HG03575 (cell line): ENCODE measurements around the gene CAB39.

Experiments used
- ATAC-seq: cut with Tn5 transposase; IDR thresholded peaks from one replicate; pipeline ENCODE4 v1.9.1; 2021; ENCODE audit not compliant: unreplicated experiment, insufficient number of reproducible peaks, low FRiP score; ENCODE audit errors: extremely low read depth

Gene CAB39

DNA sequence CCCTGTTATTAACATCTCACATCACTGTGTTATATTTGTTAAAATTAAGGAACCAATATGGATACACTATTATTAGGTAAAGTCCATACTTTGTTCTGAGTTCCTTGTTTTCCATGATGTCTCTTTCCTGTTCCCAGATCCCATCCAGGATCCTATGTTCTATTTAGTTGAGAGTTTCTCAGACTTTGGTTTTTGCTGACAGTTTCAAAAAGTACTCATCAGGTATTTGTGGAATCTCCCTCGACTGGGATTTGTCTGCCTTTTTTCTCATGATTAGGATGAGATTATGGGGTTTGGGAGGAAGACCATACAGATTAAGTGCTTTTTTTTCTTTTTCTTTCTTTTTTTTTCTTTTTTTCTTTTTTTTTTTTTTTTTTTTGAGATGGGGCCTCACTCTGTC lies 112.7 kb downstream of the CAB39 start:
- ATAC-seq = no peak

DNA sequence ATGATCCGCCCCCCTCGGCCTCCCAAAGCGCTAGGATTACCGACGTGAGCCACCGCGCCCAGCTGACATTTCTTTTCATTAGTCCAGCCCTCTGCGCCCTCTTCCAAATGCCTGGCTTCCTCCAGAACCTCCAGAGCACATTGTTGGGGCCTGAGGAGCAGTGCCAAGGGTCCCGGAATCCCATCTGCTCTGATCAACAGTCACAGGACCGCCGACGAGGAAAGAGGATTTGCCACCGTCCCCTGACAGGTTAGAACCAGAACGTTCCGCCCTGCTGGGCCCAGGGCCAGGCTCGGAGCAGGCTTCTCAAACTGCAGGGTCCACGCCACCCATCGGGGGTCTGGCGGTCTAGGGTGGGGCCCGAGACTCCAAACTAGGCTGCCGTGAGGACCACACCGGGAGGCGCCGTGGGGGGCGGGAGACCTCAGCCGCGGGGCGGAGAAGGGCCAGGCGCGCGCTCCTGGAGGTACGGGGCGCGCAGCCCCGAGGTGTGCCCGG lies 115.2 kb downstream of the CAB39 start:
- no peak for ATAC-seq

DNA sequence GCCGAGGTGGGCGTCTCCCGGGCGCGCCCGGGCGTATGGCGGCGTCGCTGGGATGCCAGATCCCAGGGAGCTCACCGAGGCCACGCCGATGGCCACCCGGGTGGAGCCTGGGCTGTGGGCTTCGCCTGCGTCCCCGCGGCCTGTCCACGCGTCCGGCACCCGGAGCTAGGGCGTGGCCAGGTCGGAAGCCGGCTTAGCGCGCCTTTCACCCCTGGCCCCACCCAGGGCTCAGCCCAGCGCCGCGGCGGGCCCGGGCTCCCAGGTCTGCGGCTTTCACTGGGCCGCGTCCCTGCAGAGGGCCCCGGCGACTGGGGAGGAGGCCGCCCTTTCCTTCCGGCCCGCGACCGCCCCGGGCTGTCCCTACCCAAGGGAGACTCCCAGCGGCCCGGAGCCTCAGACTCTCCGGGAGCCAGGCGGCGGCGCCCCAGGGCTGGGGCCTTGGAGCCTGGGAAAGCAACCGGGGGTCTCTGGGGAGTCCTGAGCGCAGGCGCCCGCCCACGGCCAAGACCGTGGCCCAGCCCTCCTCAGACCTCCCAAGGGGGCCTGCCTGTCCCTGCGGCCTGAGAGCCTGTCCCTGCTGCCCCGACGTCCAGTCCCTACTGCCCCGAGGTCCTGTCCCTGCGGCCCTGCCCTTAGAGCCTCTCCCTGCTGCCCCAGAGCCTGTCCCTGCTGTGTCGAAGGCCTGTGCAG lies 115.8 kb downstream of the CAB39 start:
- no peak for ATAC-seq

DNA sequence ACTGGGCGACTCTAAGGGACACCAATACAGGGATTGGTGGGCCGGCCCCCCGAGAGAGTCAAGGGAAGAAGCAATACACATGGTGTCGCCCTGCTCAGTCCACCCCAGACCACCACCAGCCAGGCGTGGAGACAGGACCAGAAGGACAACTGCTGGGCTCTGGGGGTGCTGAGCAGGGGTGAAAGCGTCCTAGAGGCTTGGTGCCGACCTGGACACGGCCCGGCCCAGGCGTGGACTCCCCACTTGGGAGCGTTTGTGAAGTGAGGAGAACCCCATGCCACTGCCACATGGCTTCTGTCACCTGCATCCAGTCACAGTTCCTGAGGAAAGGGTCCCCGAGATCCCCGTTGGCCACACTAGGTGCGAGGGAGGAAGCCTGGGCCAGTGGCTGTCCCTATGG lies 116.7 kb downstream of the CAB39 start:
- ATAC-seq = no peak

DNA sequence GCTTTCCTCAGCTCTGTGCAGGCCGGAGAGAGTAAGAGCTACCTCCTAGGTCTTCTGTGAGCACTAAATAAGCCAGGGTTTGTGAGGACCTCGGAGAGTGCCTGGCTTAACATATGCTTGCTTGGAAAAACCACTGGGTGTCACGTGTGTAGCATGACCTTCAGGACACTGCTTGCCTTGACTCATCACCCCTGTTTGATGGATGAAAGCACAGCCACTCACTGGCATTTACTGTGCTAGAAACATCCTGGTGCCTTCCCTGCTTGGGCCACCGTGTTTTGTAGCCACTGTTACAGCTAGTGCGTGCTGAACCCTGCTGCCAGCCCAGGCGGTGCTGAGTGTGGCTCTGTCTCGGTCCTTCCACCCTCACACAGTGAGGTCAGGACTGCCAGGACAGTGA lies 117.3 kb downstream of the CAB39 start:
- ATAC-seq = no peak

DNA sequence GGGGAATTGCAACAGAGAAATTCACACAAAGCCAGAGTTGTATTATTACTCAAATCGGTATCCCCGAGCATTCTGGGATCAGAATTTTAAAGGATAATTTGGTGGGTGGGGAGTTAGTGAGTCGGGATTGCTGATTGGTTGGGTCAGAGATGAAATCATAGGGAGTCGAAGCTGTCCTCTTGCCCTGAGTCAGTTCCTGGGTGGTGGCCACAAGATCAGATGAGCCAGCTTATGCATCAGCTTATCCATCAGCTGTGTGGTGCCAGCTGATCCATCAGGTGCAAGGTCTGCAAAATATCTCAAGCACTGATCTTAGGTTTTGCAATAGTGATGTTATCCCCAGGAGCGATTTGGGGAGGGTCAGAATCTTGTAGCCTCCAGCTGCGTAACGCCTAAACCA lies 117.8 kb downstream of the CAB39 start:
- no peak for ATAC-seq

DNA sequence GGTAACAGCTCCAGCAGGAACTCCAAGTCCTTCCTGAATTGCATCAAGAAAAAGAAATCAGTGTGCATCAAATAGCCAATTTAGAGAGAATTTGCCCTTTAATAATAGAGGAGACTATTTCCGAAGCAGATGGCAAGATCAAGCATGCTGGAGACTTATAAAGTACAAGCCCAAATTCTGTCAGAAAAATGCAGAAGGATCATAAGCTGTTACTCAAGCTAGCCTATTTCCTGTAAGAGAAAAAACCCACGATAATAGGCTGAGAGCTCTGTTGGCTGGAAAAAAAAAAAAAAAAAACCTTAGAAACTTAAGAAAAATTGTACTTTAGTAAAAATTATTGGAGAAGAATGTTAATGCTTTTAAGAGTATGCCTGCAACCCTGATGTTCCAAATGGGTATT lies 127.7 kb downstream of the CAB39 start:
- ATAC-seq = no peak

DNA sequence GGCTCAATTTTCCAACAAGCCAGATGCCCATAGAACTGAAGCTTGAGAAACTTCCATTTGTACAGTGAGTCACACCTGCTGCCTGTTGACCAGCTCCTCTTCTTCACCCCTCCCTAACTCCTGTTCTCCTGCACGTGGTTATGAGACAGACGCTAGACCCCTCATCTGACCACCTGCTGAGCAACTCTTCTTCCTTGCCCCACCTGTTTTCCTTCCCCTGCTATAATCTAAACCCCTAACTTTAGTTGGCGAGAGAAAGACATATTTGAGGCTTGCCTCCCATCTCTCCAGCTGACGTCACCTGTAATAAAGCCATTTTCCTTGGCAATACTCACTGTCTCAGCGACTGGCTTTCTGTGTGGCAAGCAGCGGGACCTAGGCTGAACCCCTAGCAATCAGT lies 129.8 kb downstream of the CAB39 start:
- no peak for ATAC-seq

DNA sequence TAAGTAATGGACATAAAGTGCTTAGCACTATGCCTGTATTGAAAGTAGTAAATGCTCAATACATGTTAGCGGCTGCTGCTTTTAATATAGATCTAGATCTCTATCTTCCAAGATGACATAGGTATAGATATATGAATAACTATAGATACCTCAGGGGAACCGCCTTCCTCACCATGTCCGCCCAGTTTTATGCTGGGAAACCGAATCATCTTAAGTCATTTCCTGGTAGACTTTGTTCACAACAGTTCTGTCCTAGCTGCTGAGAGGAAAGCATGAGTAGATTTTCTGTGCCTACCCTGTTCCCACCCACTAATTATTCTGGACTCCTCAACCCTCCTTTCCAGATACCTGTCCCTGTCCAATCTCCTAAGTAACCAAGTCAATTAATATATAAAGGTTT lies 130.5 kb downstream of the CAB39 start:
- no peak for ATAC-seq

DNA sequence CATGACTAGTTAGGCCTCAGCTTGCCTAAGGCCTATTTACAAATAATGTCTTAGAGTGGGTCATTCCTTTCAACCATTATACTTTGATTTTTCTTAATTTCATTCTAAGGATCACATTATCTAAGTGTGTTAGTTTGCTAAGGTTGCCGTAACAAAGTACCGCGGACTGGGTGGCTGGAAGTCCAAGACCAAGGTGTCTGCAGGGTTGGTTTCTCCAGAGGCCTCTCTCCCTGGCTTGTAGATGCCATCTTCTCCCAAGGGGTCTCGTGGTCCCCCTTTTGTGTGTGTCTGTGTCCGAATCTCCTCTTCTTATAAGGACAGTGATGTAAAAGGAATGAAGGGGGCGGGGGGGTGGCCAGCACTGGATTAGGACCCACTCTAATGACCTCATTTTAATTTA lies 133.7 kb downstream of the CAB39 start:
- no peak for ATAC-seq

DNA sequence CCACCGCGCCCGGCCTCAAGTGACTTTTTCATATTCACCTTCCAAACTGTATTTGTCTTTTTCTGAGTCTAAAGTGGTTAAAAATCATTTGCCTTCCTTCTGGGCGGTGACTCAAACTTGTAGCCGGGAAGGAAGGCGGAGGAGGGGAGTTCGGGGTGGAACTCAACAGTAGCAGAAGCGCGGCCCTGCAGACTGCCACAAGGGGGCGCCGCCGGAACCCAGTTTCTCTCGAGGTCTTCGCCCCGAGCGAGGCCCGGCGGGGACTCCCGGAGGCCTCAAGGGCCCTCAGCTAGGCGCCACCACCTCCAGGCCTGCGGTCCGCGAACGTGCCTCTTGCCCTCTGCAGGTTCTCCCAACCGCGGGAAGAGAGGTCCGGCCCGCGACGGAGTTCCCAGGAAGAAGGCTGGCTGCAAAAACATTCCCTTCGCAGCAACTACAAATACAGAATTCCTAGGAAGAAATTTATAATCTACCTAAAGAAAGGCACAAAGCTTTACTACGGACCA lies 135.3 kb downstream of the CAB39 start:
- ATAC-seq = no peak

DNA sequence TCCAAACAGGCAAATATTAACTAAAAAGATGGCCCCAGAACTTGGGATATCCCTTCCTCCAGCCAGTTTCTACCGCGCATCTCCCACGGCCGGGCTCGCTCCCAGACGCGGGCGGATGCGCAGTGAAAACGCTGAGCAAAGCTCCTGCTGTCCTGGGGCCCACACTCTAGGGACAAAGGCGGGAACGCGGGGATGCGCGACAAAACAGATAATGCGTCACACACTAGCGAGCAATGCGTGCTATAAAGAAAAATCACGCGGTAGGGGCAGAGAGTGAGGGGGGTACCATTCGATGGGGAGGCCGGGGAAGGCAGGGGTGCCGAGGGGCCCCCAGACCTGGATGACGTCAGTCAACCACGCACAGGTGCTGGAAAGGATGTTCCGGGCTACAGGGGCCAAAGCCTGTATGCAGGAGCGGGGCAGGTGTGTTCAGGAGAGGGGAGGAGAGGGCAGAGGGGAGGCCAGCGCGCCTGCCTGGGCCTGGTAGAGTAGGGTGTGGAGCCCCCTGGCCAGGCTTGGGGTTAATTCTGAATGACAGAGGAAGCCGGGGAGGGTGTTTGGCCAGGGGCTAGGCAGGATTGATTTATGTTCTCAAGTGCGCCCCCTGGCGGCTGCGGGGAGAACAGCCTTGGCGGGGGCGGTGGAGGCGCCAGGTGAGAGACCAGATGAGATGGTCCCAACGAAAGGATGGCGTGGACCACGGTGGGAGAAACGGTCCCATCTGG lies 137.2 kb downstream of the CAB39 start:
- no peak for ATAC-seq

DNA sequence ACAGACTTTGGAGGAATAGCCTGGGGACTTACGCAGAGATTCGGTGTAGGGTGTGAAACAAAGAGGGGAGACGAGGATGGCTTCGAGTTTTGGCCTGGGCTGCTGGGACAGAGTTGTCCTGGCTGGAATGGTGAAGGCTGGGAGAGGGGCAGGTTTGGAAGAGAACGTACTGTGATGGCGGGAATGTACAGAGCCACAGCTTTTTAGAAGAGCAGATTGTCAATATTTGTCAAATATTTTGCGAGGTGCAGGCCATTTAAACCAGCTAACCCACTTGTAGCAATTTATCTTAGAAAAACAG lies 137.7 kb downstream of the CAB39 start:
- no peak for ATAC-seq

DNA sequence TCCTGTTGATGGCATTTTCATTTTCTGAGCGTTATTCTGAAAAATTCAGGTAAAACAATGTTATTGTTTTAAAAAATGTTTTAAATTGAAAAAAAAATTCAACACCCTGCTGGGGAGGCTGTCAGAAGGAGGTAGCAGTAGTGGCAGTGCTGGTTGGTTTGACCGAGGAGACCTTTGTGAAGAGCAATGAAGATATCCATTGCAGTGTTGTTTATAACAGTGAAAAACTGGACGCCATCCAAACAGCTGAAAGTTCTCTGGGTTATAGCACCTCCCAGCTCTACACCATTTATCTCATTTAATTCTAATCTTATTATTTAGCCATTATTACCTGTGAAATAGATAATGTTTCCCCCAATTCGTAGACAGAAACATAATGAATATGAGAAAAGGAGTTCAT lies 139.5 kb downstream of the CAB39 start:
- no peak for ATAC-seq

DNA sequence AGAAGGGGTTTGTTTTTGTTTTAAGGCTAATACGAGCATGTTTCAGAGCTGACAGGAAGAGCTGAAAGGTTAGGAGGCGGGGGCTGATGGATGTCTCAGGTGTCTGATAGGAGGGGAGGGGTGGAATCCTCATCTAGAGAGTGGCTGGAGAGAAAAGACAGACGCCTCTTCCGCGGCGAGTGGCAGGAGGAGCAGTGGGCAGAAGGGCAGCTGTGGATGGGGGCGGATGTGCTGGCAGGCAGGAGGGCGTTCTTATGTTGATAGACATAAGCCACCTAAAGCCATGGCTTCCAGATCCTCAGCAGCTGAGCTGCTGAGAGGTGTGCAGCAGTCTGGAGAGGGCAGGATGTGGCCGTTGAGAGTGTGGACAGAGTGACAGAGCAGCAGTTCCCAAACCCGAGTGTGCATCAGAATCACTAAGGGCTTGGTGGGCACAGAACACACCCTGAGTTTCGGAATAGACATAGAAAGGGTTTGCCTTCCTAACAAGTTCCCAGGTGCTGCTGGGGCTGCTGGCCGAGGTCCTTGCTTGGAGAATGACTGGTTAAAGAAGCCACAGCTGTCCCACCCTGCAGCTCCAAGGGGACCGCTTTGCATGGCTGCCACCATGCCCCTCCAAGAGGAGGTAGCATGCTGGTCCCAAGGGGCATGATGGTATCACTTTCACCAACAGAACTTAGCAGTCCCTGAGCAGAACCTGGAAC lies 149.1 kb downstream of the CAB39 start:
- no peak for ATAC-seq

DNA sequence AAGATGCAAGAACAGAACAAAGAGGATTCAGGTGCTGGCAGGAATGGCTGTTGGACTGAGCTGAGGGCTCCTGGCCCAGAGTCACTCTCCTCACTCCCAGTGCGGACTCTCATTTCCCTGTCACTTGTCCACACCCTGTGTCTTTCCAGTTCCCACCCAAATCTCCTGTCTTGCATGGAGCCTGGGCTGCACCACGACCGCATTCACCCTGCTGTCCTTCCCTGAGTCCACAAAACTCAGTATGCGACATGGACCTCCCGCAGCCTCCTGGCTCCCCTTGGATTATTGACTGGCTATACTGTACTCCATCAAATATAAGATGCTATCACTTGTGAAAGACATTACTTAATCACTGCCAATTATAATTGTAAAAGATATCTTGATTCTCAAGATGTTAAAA lies 149.7 kb downstream of the CAB39 start:
- no peak for ATAC-seq

DNA sequence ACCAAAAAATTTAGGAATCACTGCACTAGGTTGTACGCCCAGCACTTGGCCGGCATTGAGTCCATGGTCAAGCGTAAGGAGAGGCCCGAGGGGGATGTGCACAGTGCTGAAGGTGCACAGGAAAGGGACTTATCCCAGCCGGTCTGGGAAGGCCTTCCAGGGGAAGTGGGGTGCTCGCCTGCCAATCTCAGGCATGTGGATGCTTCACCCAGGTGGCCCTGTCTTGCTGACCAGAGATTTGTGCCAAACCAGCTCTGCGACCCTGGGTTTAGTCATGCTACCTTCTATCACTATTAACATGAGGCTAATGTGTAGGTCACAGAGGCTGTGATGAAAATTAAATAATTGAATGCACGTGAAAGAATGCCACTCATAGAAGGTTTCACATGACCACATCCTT lies 150.4 kb downstream of the CAB39 start:
- no peak for ATAC-seq

DNA sequence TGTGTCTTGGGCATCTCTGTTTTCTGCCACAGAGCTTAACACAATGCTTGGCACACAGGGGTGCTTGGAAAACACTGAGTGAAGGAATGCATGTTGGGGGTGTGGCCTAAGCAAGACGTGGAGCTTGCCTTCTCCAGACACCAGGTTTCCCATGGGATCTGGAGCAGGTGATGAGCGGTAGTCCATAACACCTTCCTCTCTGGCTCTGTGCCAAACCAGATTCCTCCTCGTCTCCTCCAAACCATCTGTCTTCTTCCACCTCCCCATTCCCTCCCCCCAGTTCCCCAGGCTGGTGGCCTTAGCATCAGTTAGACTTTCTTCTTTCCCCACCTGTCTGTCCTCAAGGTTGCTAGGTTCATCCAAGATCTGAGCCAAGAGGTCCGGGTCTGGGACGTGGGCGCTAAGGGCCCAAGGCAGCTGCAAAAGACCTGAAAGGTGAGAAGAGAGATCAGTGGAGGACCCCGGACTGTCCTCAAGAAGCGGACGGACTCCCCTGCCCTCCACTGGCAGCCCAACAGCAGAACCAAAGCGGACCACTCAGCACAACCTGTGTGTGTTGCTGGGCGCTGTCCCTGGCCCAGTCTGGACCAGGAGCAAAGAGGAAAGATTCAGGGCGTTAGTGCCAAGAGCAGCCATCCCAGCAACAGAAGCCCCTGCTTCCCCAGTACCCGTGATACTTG lies 150.9 kb downstream of the CAB39 start:
- no peak for ATAC-seq

DNA sequence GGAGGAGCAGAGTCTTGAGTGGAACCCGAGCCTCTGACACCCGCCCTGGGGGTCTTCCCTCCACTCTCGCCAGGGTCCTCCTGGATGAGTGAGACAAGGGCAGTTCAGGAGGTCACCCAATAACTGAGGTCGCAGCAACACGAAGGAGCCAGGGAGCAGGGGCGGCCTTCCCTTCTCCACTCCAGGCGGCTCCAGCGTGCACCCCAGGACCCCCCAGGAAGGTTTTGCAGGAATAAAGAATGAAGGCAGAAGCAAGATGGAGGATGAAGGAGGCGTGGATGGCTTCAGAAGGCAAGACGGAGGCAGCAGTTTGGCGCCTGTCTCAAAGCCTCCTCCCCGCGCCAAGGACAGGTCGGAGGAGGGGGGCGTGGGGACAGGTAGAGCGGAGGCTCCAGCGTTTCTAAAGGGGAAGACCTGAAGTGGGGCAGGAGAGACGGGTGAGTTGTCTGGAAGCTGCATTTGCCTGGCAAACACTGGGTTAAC lies 151.5 kb downstream of the CAB39 start:
- ATAC-seq = no peak
